Left ventricle myocardium inferior (tissue), 1 donor: ENCODE data around the gene HBEGF. TPM values are rescaled to one million over a fixed set of nuclear protein-coding genes. Genes with fewer than 3 reads are reported as not detected.
A peak's percentile ranks its signal among the peaks of the same experiment; 100 is the strongest.

Source experiments
- DNase-seq: peaks from one replicate; pipeline ENCODE4 v3.0.0-alpha.2; 2020
- H3K27ac ChIP-seq: fragments of 200-600 bp; replicated peaks from 2 replicates; pipeline ENCODE4 v1.8.0; 2021
- H3K27me3 ChIP-seq: fragments of 200-600 bp; 2 replicates; pipeline ENCODE4 v1.8.0; 2021; ENCODE audit warnings: low read depth
- H3K36me3 ChIP-seq: fragments of 200-600 bp; 2 replicates; pipeline ENCODE4 v1.8.0; 2021
- H3K4me1 ChIP-seq: fragments of 200-600 bp; 2 replicates; pipeline ENCODE4 v1.8.0; 2021
- H3K4me3 ChIP-seq: fragments of 200-600 bp; 2 replicates; pipeline ENCODE4 v1.8.0; 2021; ENCODE audit warnings: mild to moderate bottlenecking, moderate library complexity
- H3K9me3 ChIP-seq: fragments of 200-600 bp; replicated peaks from 2 replicates; pipeline ENCODE4 v1.8.0; 2021
- CTCF ChIP-seq: fragments of 200-600 bp; IDR thresholded peaks from 2 replicates; pipeline ENCODE4 v1.8.0; 2021; ENCODE audit warnings: antibody characterized with exemption, mild to moderate bottlenecking, borderline replicate concordance
- intact Hi-C: fragments of 100-400 bp; cut with micrococcal nuclease; formaldehyde crosslinking; loops from one replicate; pipeline ENCODE4 v1.11.0; 2022
- total RNA-seq: library from RNA; stranded (reverse); fragmentation: NEBNext Ultra II Directional; extraction: Animal tissue kit (Norgen Biotek cat#: 25700); gene quantifications from one replicate; pipeline ENCODE4 v1.2.1, GENCODE V29; 2021
- donor health status: DM: no; HTN: yes; CAD: no; lungs with severe emphysema.

The HBEGF gene
- total RNA-seq, 1 donor from 2014 or later = 27.2 TPM

- no peak overlapping the region for H3K4me3 ChIP-seq
- H3K27ac ChIP-seq = no peak overlapping the region
- H3K9me3 ChIP-seq = no peaks in the 10 kb centered on the region
- DNase-seq = no peak
- H3K36me3 ChIP-seq = no peaks in the 10 kb centered on the region
- no peaks in the 10 kb centered on the region for H3K27me3 ChIP-seq
- H3K4me1 ChIP-seq = peaks cover 8% of the 10 kb centered on the region
- intact Hi-C loops = no loop called here
- no peak for TF ChIP-seq CTCF
These were observed 18.0 kb upstream of the HBEGF start for GRCh38 chr5:140364472-140364765.

- no peak for DNase-seq
These were observed 17.4 kb upstream of the HBEGF start for GRCh38 chr5:140363631-140364471.

GRCh38 chr5:140362875-140363630 is 16.6 kb upstream of the HBEGF start:
- peak overlapping the region; percentile 54 for H3K4me3 ChIP-seq
- DNase-seq = peak; percentile 72
- peak; percentile 96 for TF ChIP-seq CTCF
- H3K9me3 ChIP-seq = no peaks in the 10 kb centered on the region
- H3K27ac ChIP-seq = no peak overlapping the region
- H3K36me3 ChIP-seq = no peaks in the 10 kb centered on the region
- intact Hi-C loops = no loop called here
- peaks cover 9% of the 10 kb centered on the region for H3K4me1 ChIP-seq
- H3K27me3 ChIP-seq = no peaks in the 10 kb centered on the region

More at GRCh38 chr5:140363631-140364471, 17.4 kb upstream of the HBEGF start:
- no peaks in the 10 kb centered on the region for H3K9me3 ChIP-seq
- intact Hi-C loops = no loop called here
- H3K27me3 ChIP-seq = no peaks in the 10 kb centered on the region
- peaks cover 8% of the 10 kb centered on the region for H3K4me1 ChIP-seq
- no peak for TF ChIP-seq CTCF
- peak overlapping the region; percentile 54 for H3K4me3 ChIP-seq
- H3K36me3 ChIP-seq = no peaks in the 10 kb centered on the region
- H3K27ac ChIP-seq = no peak overlapping the region

- Histone ChIP-seq H3K27me3 (no peaks in the 10 kb centered on the region), H3K4me3 (no peak overlapping the region), H3K36me3 (no peaks in the 10 kb centered on the region), H3K9me3 (no peaks in the 10 kb centered on the region), H3K4me1 (peaks cover 16% of the 10 kb centered on the region), H3K27ac (no peak overlapping the region)
- DNase-seq = no peak
- TF ChIP-seq CTCF = no peak
- intact Hi-C loops = no loop called here
These were observed 15.9 kb upstream of the HBEGF start for GRCh38 chr5:140362311-140362710.

- H3K36me3 ChIP-seq = no peaks in the 10 kb centered on the region
- peaks cover 18% of the 10 kb centered on the region for H3K4me1 ChIP-seq
- no peak overlapping the region for H3K4me3 ChIP-seq
- DNase-seq = no peak
- no peak for TF ChIP-seq CTCF
- no peaks in the 10 kb centered on the region for H3K9me3 ChIP-seq
- intact Hi-C loops = no loop called here
- no peak overlapping the region for H3K27ac ChIP-seq
- no peaks in the 10 kb centered on the region for H3K27me3 ChIP-seq
These were observed 15.5 kb upstream of the HBEGF start for GRCh38 chr5:140361901-140362300.
